H54 (cell line): ENCODE measurements around the gene ZHX3.

ENCODE experiments used
- DNase-seq: peaks from one replicate; pipeline ENCODE4 v3.0.0; 2011; ENCODE audit warnings: low spot score, mixed read lengths; ENCODE audit not compliant: insufficient read length
- FAIRE-seq: peaks from 3 replicates; lab custom pipeline; 2011; peaks lifted over from hg19 to GRCh38; lab: Jason Lieb, UNC
- POLR2A ChIP-seq: IDR thresholded peaks from 2 replicates; pipeline ENCODE4 v1.6.1; 2011; ENCODE audit warnings: low read depth, mild to moderate bottlenecking, low read length

The ZHX3 gene

DNA sequence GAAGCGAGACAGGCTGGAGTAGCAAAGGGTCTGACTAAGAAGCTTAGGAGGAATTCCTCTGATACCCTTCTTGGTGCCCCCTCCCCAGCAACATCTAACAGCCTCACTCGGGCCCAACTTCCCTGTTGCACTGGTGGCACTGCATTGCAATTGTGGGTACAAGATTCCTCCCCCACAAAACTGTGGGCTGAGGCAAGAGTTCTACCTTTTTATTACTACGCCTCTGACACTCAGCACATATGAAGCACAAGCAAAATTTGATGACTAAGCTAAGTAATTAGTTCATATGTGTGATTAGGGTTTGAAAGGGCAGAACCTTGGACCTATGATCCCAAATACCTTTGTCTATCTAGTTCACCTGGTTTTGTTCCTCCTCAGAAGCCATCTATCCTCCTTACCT lies 83.5 kb downstream of the ZHX3 start:
- FAIRE-seq, result no peak
- DNase-seq, result no peak
- no peak for TF ChIP-seq POLR2A

DNA sequence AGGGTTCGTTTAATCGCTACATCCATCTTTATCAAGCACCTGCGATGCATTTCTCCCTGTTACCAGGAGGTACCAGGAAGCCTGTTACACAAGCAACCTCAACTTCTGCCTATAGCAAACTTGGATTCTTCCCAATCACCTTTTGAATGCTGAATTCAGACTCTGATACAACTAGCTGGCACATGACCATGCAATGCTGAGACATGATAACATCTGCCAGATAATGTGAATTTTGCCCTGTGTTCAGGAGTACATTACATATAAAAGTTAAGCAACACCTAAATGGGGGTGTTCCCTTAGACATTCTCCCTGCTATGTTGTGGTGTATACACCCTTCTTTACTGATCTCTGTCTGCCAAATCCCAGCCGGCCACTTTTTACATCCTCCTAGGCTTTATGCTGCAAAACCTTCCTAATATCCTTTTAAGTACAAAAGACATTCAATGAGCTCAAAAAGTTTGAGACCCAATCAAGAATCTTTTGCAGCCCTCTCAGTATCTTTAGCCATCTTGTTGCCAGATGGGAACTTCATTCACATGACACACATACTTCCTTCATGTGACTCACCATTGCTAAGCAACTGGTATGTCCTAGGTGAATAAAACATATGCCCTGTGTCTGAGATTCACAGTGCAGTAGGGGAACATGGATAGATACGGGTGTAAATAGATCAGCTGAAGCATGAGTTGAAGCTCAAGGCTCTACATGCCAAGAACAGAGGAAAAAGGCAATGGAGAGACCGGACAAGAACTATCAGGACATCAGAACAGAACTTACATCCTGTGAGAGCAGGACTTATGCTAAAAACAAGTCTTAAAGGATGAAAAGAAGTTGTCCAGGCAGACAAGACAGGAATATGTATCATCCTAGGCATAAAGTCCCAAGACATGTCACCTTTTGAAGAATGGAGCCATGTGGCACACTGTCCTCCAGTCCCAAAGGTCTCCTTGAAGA lies 84.3 kb downstream of the ZHX3 start:
- FAIRE-seq, result peak; percentile 20
- TF ChIP-seq POLR2A, result no peak
- peak; percentile 39 for DNase-seq

DNA sequence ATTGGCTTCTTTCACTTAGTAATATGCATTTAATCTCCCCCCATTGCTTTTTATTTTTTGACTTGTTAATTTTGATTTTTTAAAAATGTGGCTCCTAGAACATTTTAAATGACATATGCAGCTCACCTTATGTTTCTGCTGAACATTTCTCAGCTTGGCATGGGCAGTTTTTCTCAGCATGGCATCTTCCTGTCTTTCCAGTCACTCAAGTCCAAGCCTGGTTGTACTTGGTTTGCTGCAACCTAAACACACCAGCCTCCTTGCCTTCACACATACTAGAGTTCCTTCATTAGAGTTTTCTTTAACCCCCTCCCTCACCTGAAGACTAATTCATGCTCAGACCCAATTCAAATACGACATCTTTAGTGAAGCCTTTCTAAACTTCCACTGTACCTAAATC lies 86.4 kb downstream of the ZHX3 start:
- DNase-seq (no peak), FAIRE-seq (no peak)

DNA sequence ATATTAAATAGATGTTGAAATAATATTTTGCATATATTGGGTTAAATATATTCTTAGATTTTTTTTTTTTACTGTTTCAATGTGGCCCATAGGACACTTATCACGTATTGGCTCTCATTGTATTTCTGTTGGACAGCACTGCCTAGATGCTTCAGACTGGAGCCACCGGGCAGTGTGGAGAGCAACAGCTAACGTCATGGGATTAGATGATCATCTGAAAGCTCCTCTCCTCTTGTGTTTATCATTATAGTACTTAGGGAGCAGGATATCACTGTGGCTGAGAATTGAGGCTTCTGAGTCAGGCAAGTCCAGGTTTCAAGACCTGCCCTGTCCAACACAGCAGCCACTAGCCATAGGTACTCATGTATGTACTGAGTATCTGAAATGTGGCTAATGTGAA lies 87.4 kb downstream of the ZHX3 start:
- DNase-seq, result no peak
- no peak for FAIRE-seq
- no peak for TF ChIP-seq POLR2A

More for the DNA sequence above, 86.4 kb downstream of the ZHX3 start:
- TF ChIP-seq POLR2A, result no peak

DNA sequence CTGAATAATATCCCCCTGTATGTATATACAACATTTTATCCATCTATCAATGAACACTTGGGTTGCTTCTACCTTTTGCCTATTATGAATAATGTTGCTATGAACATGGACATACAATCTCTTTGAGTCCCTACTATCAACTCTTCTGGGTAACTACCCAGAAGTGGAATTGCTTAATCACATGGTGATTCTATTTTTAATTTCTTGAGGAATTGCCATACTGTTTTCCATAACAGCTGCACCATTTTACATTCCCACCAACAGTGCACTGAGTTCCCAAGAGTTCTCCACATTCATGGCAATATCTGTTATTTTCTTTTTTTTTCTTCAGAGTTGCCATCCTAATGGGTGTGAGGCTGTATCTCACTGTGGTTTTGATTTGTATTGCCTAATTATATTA lies 88.3 kb downstream of the ZHX3 start:
- FAIRE-seq (no peak), DNase-seq (no peak)
- no peak for TF ChIP-seq POLR2A

DNA sequence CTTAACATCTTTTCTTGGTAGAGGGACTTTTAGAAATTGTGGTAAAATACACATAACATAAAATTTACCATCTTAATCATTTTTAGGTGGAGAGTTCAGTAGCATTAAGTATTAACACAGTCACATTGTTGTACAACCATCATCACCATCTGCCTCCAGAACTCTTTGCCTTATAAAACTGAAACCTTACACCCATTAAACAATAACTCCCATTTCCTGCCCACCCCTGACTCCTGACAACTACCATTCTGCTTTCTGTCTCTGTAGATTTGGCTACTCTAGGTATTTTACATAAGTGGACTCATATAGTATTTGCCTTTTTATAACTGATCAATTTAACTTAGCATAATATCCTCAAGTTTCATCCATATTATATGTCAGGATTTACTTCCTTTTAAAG lies 88.7 kb downstream of the ZHX3 start:
- no peak for FAIRE-seq
- TF ChIP-seq POLR2A, result no peak
- no peak for DNase-seq

DNA sequence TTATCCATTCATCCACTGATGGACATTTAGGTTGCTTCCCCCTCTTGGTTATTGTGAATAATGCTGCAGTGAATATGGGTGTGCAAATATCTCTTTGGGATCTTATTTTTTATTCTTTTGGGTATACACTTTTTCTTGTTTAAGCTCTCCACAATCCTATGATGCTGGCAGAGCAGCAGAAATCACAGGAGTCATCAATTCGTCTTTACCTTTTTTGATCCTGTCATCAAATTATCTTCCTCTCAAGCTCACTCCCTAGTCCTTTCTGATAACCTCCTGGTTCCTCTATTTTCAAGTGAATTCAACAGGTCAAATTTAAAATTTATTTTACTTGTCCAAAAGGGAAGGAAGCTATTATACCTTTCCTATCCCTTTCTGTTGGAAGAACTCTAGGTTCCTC lies 91.1 kb downstream of the ZHX3 start:
- TF ChIP-seq POLR2A, result no peak

DNA sequence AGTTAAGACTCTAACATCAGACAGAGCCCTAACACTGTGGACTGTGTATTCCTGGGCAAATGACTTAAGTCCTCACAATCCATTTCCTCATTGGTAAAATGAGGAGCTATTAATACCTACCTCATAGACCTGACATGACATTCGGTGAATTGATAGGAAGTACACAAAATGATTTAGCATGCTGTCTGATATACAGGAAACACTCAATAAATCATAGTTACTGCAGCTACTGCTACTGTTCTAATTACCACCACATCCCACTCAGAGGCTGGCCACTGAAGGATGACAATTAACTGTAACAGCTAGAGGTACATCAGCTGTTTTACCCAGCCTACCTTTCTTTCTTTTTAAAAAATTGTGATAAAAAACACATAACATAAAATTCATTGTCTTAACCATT lies 92.4 kb downstream of the ZHX3 start:
- FAIRE-seq (no peak), DNase-seq (no peak)
- no peak for TF ChIP-seq POLR2A

More for the DNA sequence above, 91.1 kb downstream of the ZHX3 start:
- DNase-seq (no peak), FAIRE-seq (no peak)

DNA sequence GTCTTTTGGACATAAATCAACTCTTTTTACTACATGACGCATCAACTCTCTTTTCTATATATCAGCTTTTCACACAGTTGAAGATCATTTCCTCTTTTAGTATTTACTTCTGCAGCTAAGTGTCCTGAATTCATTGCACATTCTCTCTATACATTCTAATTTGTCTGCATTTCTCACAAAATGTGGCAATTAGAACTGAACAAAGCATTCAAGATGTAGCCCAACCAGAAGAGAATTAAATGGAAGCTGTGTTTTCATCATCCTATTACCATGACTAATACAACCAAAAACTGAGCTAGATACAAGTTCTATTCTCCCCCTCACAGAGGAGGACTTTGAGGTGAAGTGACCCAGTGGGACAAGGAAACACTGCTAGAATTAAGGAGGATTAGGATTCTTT lies 93.2 kb downstream of the ZHX3 start:
- DNase-seq (no peak), FAIRE-seq (no peak)
- no peak for TF ChIP-seq POLR2A

DNA sequence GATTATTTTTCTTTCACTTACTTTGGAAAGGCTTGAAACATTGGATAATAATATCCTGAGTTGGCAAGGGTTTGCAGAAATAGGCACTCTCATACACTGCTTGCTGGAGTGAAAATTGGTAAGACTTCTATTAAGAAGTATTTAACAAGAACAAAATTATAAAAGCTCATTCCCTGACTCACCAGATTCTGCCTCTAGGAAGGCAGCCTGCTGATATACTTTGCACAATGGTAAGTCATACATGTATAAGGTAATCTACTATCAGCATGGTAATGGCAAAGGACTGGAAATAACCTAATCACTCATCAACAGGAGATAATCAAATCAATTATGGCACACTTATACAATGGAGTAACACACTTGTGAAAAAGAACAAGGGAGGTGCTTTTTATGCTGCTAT lies 94.4 kb downstream of the ZHX3 start:
- no peak for DNase-seq
- no peak for FAIRE-seq
- no peak for TF ChIP-seq POLR2A

DNA sequence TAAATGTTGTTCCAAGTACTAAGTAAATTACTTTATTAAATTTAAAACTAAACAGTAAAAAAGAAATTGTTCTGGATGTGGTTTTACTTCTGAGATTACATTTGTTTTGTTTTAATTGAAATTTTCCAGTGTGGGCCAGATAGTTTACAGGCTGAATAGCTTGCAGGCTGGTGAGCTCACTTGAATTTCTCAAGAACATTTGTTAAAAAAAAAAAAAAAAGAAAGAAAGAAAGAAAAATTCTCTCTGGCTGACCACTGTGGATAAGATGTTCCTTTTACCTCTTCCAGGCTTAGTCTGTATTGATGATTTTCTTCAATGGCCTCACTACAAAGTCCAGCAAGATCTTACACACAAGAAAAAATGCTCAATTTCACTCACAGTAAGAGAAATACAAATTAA lies 94.8 kb downstream of the ZHX3 start:
- DNase-seq (no peak), FAIRE-seq (no peak)
- TF ChIP-seq POLR2A, result no peak

DNA sequence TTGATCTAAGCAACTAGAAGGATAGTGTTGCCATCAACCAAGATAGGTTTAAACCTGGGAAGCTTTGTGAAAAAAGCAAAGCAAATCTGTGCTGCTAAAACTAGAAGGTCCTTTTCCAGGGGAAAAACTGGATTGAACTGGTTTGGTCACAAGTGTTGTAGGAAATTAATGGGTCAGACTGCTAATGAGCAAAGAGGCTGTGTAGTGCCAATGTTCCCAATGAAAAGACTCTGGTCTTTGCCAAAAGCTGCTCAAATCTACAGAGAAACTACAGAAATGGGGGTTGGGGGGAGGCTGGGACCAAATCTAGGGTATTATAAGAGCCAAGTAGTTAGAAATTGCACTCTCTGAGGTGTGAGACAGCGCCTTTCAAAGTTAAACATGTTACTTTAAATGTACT lies 95.2 kb downstream of the ZHX3 start:
- FAIRE-seq (no peak), DNase-seq (no peak)
- no peak for TF ChIP-seq POLR2A

DNA sequence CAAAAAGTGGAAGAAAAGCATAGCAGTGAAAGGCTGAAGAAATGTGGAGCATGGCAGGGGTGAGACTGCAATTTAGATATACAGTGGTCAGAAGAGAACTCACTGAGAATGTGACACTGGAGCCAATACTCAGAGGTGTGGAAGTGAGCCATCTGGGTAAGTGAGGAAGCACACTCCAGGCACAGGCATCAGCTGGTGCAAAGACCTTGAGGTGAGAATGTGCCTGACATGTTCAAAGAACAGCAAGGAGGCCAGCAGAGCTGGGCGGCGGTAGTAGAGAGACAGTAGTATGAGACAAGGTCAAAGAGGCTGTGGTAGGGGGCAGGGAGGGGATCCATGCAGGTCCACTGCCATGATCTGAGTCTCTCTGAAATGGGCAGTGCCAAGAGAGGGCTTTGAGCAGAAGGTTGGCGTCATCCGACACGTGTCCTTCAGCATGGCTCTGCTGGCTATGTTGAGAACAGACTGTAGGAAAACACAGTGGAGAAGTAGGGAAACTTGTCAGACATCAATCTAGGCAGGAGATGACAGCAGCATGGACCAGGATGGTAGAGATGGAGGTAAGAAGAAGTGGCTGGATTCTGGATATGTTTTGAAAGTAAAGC lies 95.8 kb downstream of the ZHX3 start:
- FAIRE-seq (no peak), DNase-seq (no peak)
- TF ChIP-seq POLR2A, result no peak

DNA sequence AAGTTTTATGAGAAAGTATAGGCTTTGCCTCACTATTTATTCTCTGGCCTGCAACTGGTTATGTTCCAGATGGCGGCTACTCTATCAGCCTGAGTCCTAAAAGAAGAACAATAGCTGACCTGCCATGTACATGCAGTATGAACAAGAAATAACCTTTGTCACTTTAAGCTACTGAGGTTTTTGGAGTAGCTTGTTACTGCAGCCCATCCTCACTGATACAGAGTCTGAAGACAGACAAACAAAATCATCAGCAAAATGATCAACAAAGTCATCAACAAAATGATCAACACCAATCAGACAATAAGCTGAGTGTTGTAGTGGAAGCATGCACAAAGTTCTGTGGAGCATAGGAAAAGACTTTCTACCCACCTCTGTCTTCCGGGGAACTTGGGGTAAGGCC lies 97.7 kb downstream of the ZHX3 start:
- no peak for TF ChIP-seq POLR2A
- no peak for FAIRE-seq
- DNase-seq, result no peak

DNA sequence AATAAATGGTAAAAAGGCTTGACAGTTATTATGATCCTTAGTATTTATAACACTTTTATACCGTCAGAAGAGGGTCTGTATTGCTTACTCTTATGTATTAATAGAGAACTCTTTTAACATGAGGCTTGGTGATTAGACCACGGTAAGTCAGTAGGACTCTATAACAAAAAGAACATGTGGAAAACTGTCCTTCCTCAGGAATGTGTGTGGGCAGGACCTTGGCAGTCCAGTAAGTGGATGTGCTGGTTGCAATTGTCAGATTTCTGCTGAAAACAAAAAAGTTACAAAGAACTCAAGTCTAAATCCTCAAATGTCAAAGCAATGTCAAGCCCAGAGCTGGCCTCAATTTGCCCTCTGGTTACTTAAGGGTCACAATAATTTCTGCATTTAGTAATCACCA lies 99.1 kb downstream of the ZHX3 start:
- no peak for DNase-seq
- FAIRE-seq, result no peak
- TF ChIP-seq POLR2A, result no peak
